NCI-H526 treated with DMSO at 0.1 percent for 48 hours (cell line): ENCODE results near the gene ERCC3.
A peak's percentile ranks its signal among the peaks of the same experiment; 100 is the strongest.
"Not testable (repeated sequence)": the region's sequence is repeated elsewhere in the genome, so short reads cannot be mapped to it uniquely, and the experiment has no call there.

ENCODE experiments used
- DNase-seq: peaks from one replicate; lab custom pipeline; 2025; lab: John Stamatoyannopoulos, UW

Gene ERCC3

GRCh38 chr2:127226520-127227263 lies 67.3 kb downstream of the ERCC3 start:
- DNase-seq: no peak

DNA sequence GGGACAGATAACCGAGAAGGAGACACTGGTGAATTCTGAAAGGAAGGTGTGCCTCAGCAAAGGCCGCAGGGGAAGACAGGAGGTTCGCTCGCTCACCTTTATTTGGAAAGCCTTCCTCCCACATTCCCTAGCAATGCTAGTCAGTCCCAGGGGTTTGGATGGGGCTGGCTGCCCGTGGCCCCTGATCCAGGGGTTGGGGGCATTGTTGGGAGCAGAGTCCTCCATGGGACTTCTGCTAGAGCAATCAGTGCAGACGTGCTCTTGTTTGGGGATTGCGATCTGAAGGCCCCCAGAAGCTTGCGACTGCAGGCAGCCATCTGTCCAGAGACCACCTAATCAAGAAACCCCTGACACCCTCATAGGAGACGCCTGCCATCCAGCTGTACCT lies 67.8 kb downstream of the ERCC3 start:
- DNase-seq: no peak

DNA sequence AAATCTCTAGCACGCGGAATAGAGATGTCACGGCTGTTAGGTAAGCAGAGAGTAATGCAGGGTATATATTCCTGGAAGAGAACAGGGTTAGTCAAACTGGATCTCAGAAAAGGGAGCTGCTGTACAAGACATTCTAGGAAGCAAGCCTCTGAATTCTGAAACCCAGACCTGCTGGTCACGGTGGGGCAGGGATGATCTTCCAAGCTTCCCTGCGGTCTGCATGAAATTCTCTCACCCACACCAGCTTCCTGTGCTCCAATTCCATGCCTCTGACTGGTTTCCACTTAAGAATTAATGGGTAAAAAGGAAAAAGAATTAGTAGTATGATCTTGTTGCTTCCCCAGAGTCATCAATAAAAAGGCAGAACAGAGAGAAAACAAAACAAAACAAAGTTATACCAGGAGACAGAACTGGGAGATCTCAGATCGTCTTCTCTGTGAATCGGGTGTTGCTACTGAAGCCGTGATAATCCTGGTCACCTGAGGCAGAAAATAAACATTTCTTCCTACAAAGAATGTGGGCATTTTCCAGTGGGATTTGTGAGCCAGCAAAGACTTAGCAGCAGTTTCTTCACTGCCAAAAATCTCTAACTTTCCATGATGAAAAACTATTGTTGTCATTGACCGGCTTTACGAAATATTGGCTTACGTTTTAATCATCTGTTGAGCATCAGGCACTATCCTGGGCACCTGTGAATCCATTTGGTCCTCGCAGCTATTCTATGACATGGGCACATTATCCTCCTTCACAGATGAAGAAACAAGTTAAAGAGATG lies 68.6 kb downstream of the ERCC3 start:
- no peak for DNase-seq

GRCh38 chr2:127224135-127224534 lies 69.8 kb downstream of the ERCC3 start:
- not testable (repeated sequence) for DNase-seq

DNA sequence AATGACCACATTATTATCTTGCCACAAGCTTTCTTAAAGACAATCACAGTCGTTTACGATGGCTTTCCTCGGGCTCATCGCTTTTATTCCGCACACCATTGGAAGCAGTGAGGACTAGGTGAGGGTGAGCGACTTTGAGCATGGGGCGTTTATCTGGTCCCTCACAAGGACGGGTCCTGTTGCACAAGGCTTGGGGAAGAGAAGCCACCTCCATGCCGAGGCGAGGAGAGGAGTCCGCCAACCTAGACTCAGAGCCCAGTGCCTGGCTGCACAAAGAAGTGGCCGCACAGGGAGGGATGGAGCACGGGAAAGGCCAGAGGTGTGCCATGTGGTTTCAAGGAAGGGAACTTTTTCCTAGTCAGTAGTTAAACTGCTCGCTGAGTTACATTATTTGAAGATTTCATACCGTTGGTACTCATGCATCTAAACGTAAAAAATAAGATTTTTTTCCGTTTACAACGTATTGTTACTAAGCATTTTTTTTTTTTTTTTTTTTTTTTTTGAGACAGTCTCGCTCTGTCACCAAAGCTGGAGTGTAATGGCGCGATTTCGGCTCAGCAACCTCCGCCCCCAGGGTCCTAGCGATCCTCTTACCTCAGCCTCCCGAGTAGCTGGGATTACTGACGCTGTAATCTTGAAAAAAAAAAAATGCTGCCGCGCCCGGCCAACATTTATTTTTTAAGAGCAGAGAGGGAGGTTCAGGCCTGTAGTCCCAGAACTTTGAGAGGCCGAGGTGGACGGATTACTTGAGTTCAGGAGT lies 73.0 kb downstream of the ERCC3 start:
- DNase-seq: no peak

DNA sequence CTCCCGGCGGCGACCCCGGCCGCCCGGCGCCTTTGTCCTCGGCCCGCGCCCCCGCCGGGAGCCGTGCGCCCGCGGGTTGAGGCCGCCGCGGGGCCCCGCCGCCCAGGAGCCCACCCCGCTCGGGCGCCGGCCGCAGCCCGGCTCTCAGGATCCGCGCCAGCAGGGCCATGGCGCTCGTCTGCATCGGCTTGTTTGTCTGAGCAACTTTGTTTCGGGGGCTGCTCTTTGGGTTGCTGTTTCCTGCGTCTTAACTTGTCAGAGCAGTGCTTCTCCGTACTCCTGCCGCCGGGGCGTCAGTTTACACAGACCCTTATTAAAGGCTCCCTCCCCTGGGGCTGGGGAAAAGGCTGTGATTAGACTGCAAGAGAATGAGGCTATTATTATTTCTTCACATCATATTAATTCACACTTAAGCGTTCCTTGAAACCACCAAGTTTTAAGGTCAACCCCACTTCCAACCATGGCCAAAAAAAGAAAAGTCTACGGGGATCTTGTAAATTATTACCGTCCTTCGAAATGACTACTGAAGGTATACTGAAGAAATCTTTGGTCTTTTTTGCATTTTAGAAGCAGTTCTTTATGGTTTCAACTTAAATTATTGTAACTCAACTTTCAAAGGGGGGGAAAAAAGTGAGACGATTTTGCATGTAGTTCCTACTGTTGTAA lies 73.7 kb downstream of the ERCC3 start, which contains the start of gene CYP27C1:
Gene CYP27C1 (minus strand): TSS at position 198 of the 666 bp plus-strand sequence. CDS start 29 bp downstream, at position 169.
- no peak for DNase-seq

DNA sequence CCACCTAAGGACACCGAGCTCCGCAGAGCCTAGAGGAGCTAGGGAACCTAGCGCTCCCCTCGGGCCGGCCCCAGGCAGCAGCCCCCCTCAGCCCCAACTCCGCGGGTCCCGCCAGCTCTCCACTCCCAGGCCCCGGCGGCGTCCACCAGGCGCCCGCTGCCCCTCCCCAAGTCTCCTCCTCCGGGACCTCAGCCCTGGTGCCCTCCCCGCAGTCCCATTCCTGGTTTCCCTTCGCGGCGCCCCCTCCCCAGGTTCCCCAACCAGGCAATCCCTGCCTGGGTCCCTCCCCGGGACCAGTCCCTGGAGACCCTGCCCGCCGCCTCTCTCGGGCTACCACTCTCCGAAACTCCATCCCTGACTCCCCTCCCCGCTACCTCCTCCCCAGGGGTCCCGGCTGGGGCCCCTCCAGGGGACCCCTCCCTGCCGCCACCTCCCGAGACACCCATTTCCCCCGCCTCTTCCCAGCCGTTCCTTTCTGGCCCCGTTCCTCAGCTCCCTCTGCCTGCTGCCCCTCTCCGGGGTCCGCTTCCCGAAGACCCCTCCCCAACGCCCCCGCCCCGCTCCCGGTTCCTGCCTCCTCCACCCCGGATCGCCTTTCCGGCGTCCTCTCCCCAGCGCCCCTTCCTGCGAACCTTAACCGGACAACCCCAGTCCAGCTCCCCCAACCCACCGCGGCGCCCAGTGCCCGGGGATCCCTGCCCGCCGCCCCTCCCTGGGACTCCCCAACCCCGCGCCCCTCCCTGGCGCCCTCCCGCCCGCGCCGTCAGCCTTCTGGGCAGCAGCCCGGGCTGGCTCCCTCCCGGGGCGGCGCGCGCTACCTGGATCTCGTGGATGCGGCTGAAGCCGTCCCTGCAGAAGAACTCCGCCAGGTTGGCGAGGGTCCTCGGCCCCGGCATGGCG lies 74.5 kb downstream of the ERCC3 start:
- no peak for DNase-seq

DNA sequence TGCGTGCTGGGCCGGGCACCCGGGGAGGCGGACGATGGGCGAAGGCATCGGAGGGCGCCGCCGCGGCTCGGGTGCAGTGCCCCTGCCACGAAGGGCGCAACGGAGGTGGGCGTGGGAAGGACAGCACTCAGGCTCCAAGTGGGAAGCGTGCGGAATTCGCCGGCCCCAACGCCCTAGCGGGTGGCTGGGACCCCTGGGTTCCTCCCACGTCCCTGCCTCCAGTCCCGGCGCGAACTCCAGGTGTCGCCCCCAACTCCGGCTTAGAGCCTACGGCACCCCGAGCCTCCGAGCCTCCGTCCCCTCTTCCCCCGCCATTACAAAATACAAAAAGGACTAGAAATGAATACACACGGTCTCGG lies 75.2 kb downstream of the ERCC3 start:
- DNase-seq: no peak

DNA sequence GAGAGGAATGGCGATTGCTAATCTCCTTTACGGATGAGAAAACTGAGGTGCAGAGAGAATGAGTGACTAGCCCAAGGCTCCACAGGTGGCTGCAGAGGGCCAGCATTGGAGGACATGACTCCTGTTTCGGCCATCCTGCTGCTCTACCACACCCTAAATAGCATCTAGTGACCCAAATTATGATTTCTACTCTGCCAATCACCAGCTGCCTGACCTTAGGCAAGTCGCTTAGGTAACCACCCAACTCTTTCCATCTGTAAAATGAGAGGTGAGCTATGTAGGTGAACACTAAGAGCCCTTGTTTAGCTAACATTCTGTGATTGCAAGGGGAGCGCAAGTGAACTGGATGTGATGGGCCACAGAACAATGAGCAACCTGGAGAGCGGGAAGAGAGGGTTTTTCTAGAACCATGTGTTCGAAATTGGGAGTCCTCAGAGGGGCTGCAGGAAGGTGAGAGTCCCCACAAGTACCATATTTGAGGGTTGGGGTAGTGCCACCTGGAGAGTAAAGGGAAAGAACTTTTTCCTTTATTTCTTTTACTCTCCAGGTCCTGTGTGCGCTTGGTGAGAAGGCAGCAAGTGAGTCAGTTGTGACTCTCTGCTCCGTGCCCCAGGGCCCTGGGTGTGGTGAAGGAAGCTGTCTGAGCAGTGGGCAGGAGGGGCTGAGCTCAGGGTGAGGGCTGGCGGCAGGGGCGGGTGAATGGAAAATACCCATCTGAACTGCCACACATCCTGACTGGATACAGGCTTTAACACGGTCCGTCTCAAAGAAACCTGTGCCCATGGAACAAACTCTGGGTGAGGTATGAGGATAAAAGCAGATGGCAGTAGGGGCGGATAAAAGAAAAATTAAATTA lies 76.2 kb downstream of the ERCC3 start:
- DNase-seq: no peak

- DNase-seq: no peak
Measured at GRCh38 chr2:127216593-127216992, 77.4 kb downstream of the ERCC3 start.

GRCh38 chr2:127216095-127216494 lies 77.8 kb downstream of the ERCC3 start:
- DNase-seq: no peak

DNA sequence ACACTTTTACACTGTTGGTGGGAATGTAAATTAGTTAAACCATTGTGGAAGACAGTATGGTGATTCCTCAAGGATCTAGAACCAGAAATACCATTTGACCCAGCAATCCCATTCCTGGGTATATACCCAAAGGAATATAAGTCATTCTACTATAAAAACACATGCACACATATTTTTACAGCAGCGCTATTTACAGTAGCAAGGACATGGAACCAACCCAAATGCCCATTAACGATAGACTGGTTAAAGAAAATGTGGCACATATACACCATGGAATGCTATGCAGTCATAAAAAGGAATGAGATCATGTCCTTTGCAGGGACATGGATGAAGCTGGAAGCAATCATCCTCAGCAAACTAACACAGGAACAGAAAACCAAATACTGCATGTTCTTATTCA lies 79.7 kb downstream of the ERCC3 start:
- DNase-seq: not testable (repeated sequence)

DNA sequence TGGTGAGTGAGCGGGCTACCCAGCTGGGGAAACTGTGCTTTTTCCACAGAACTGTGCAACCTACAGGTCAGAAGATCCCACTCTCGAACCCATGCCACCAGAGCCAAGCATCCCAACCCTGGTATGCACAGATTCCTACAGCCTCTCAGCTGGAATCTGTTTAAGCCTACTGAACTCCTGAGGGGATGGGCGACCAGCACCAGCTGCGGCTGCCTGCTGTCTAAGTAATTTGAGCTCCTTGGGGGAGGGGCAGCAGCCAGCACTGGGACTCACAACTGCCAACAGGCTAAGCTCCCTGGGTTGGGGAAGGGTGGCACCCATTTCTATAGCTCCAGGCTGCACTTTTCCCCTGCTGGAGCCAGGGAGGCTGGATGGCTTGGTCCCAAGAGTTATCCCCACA lies 85.6 kb downstream of the ERCC3 start:
- DNase-seq: peak; percentile 63
